ENCODE measurements around the gene GNG7.
"Not testable (repeated sequence)": the region's sequence is repeated elsewhere in the genome, so short reads cannot be mapped to it uniquely, and the experiment has no call there.

The GNG7 gene

DNA sequence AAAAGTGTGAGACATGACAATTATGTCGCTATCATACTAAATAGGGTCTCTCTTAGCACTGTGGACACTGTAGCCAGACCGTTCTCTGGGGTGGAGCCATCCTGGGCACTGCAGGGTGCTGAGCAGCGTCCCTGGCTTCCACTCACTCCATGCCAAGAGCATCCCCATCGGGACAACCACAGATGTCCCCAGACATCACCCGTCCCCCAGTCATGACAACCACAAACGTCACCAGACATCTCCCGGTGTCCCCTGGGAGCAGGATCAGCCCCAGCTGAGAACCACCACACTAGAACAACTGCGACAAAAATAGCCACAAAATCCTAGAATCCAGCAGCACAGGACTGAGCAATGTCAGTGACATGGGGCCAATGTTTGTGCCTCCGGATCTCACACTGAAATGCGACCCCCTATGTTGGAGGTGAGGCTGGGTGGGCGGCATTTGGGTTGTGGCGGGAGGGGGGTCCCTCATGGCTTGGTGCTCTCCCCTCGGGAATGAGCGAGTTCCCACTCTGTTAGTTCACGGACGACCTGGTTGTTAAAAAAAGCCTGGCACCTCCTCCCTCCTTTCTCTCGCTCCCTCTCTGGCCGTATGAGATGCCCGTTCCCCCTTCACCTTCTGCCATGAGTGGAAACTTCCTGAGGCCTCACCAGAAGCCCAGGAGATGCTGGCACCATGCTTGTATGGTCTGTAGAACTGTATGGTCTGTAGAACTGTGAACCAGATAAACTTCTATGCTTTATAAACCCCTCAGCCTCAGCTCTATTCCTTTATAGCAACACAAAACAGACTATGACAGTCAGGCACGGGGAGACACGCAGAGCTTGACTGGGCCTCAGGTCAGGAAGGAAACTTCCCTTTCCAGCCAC, 132.7 kb downstream of the GNG7 start:
- DNase-seq, result no peak

DNA sequence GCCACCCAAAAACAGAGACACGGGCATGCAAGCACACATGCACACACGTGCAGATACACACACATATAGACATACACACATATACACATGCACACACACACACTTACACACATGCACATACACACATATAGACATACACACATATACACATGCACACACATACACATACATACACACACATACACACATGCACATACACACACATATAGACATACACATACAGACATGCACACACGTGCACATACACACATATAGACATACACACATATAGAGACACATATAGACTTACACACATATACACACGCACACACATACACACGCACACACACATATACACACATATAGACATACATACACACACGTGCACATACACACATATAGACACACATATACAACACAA, 134.5 kb downstream of the GNG7 start:
- DNase-seq, result no peak

DNA sequence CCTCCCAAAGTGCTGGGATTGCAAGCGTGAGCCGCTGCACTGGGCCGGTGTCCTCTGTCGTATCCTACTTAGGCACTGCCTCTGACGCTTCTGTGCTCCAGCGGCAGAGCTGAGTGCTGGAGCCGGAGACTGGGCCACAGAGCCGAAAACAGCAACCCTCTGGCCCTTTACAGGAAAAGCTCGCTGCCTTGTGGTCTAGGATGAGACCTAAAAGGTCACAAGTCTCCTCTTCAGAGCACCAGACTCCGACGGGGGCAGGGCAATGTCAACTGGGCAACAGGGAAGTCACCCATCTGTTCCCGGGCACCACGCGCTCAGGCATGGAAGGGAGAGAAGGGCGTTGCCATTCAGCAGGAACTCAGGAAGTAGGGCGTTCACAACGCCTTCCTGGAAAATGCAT, 134.9 kb downstream of the GNG7 start:
- no peak for DNase-seq

DNA sequence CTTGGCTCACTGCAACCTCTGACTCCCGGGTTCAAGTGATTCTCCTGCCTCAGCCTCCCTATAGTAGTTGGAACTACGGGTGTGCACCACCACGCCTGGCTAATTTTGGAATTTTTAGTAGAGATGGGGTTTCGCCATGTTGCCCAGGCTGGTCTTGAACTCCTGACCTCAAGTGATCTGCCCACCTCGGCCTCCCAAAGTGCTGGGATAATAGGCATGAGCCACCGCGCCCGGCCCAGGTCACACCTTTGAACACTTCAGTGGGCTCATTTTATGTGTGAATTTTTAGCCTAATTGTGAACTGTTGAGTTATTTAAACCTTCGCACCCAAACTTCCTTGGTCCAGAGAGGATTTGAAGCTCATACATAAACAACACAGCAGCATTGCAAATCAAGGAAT, 138.9 kb downstream of the GNG7 start:
- DNase-seq, result not testable (repeated sequence)

DNA sequence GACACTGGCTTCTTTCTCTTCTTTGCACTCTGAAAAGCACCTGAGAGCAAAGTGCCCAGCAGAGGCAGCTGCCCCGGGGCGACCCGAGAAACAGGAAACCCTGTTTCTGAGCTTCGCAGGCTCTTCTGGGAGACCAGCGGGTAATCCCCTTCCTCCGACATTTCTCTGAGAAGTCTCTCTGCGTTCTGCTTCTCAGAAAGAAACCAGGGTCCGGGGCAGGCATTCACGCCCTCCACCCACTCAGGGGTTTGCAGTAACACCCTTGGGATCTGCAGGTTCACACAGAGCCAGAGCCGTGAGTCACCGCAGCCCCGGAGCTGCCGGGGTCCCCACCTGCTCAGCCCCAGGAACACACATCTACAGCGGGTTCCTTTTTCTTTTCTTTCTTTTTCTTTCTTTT, 140.6 kb downstream of the GNG7 start:
- no peak for DNase-seq

DNA sequence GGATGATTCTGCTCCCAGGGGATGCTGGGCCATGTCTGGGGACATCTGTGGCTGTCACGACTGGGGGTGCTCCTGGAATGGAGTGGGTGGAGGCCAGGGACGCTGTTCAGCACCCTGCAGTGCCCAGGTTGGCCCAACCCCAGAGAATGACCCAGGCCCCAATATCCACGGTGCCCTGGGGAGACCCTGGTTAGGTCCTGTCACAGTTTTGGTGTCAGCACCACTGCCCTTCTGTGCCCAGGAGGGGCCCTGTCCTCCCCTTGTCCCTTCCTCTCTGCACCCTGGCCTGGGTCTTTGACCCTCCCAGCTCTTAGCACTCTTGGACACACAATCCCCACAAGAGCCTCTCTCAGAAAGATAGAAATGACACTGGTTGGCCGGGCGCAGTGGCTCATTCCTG, 141.3 kb downstream of the GNG7 start:
- no peak for DNase-seq

DNA sequence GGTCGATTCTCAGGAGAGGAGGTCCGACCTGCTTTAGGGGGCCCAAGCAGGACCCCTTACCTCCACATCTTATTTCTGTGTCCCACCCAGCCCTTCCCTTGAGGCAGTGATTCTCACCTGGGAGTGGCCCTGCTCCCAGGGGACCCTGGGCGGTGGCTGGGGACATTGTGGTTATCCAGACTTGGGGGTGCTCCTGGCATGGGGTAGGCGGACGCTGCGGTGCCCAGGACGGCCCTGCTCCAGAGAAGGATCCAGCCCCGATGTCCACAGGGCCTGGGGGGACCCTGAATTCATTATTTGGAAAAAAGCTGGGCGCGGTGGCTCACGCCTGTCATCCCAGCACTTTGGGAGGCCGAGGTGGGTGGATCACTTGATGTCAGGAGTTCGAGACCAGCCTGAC, 142.1 kb downstream of the GNG7 start:
- no peak for DNase-seq

DNA sequence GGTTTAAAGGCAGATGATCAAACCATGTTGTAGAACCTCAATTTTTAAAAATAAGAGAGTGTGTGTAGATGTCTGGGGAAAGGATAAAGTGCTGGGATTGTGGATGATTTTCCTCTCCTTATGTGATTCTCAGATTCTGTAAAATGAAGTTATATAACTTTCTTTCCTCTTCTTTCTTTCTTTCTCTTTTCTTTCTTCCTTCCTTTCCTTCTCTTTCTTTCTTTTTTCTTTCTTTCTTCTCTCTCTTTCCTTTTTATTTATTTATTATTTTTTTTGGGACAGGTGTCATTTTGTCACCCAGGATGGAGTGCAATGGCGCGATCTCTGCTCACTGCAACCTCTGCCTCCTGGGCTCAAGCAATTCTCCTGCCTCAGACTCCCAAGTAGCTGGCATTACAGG, 144.0 kb downstream of the GNG7 start:
- no peak for DNase-seq

DNA sequence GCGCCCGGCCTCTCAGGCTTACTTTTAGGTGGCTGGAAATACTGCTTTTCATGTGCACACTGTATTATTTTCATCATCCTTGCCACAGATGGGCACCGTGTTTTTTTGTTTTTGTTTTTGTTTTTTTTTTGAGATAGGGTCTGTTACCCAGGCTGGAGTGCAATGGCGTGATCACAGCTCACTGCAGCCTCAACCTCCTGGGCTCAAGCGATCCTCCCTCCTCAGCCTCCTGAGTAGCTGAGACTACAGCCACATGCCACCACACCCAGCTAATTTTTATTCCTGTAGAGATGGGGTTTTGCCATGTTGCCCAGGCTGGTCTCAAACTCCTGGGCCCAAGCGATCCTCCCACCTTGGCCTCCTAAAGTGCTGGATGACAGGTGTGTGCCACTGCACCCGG, 144.4 kb downstream of the GNG7 start:
- not testable (repeated sequence) for DNase-seq

DNA sequence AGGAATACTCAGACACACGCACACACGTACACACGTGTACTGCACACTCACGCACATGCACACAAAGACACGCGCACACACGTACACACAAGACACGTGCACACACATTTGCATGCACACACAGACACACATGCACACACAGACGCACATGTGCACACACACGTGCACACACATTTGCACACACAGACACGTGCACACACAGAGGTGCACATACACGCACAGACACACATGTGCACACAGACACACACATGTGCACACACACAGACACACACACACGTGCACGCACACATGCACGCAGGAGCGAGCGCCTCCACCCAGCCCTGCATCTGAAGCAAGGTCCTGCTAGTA, 145.4 kb downstream of the GNG7 start:
- DNase-seq, result no peak

DNA sequence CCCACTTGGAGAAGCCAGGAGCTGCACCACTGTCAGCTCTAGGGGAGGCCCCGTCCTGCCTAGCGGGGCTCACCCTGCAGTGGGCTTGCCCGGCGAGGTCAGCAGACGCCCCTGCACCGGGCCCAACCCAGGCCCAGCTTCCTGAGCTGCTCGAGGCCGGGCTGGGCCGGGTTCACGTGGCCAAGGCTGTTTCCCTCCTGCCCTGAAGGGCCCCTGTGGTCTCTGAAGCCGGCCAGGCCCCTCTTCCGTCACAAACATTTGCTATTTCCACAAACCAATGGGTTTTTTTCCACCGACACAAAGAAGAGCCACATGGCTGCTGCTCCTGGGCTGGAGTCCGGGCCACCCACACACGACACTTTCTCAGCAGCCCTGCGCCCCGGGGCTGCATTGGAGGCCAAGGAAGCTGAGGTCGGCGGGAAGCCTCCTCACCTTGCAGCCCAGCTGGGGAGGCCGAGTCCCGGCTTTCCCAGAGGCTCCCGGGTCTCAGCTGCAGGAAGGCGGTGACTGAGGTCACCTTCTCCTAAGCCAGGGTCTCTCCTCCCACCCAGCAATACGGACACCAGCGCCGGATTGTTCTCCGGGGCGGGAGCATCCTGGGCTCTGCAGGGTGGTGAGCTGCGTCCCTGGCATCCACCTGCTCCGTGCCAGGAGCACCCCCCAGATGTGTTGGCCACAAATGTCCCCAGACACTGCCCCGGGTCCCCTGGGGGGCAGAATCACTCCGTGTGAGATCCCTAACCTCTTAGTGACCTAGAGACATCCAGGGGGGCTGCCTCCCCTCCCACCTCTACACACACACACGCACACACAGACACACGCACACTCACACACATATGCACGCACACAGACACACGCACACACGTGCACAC, 146.0 kb downstream of the GNG7 start:
- no peak for DNase-seq

DNA sequence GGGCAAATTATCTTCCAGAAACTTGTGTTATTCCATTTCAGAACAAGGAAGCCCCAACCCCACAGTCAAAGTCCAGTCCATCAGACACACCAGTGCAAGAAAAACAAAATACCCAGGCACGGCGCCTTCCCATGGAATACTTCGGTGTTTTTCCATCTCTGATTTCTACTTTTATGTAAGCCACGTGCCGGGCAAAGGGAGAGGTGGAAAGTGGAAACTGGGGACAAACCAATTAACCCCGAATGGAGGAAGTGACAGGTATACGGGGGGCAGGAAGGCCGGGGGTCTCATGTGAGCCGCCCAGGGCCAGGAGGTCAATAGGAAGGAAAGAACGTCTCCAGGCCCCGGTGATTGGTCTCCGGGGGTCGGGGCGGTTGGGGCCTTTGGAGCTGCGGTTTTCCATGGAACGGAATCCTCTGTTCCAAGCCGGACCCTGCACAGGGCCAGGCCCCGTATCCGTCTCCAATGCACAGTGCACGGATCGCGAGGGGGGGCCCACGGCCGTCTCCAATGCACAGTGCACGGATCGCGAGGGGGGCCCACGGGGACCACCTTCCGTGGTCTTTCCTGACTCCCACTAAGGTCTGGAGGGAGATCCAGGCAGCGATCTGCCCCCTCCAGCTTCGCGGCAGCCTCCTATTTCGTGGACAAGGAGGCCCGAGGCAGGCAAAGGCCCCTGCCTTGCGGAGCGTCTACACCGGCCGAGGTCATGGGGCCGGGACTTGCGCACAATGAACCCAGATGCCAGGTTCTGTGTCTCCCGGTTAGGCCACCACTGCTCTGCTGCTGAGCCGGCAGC, 146.9 kb downstream of the GNG7 start:
- DNase-seq, result no peak

DNA sequence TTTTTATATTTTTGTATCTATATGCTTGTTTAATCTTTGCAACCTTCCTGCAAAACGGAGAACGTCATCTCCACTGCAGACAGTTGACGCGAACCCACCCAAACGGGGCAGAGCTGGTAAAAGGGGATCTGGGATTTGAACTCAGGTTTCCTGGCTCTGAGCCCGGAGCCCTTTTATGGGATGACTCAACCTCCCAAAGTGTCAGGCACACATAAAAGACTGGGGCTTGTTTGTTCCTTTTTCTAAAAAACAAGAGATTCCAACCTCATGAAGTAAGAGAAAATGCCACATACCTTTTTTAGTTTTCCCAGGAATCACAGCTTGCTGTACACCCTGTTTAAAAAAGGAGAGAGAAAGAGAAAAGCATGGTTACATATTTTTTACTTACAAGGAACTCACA, 147.6 kb downstream of the GNG7 start:
- DNase-seq, result no peak

DNA sequence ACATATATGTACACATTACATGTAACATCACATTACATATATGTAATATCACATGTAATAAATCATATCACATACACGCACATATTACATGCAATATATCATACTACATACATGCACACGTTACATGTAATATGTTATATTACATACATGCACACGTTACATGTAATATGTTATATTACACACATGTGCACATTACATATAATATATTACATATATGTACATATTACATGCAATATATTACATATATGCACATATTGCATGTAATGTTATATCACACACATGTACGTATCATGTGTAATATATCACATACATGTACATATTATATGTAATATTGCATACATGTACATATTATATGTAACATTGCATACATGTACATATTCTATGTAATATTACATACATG, 149.0 kb downstream of the GNG7 start:
- DNase-seq, result no peak

DNA sequence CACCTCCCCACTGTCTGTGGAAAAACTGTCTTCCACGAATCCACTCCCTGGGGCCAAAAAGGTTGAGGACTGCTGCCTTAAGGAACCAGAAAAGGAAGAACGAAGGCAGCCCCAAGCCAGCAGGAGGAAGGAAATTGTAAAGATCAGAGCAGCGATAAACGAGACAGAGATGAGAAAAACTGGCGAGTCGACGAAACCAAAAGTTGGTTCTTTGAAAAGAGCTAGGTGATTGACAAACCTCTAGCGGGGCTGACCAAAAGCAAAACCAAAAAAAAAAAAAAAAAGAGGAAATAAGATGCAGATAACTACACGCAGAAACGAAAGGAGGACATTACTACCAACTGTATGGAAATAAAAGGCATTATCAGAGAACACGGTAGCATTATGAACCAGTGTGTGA, 149.6 kb downstream of the GNG7 start:
- DNase-seq, result no peak

DNA sequence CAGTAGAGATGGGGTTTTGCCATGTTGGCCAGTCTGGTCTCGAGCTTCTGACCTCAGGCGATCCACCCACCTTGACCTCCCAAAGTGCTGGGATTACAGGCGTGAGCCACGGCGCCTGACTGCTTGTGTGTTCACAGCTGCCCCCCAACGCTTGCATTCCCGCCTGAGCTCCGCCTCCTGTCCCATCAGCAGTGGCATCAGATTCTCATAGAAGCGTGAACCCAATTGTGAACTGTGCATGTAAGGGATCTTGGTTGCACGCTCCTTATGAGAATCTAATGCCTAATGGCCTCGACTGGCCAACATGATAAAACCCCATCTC, 150.7 kb downstream of the GNG7 start:
- DNase-seq, result no peak

DNA sequence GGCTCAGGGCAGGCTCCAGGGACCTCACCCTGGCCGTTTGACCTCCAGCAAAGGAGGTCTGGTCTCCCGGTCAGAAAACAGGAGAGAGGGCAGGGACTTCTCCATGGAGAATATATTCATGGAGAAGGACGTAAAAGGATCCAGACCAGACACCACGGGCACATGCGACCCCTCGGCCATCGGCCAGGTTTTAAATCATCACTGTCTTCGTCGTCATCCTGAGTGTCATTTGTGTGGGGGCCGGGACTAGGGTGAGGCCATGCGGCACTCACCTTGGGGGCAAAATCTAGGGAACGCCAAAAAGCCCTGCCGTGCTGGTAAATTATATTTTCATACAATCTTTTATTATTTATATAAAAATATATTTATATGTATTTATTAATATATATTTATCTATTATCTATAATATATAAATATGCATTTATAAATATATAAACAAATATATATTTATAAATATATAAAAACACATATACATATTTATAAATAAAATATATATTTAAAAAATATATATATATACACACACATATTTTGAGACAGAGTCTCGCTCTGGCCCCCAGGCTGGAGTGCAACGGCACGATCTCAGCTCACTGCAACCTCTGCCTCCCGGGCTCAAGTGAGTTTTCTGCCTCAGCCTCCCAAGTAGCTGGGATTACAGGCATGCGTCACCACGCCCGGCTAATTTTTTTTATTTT, 151.2 kb downstream of the GNG7 start:
- no peak for DNase-seq

DNA sequence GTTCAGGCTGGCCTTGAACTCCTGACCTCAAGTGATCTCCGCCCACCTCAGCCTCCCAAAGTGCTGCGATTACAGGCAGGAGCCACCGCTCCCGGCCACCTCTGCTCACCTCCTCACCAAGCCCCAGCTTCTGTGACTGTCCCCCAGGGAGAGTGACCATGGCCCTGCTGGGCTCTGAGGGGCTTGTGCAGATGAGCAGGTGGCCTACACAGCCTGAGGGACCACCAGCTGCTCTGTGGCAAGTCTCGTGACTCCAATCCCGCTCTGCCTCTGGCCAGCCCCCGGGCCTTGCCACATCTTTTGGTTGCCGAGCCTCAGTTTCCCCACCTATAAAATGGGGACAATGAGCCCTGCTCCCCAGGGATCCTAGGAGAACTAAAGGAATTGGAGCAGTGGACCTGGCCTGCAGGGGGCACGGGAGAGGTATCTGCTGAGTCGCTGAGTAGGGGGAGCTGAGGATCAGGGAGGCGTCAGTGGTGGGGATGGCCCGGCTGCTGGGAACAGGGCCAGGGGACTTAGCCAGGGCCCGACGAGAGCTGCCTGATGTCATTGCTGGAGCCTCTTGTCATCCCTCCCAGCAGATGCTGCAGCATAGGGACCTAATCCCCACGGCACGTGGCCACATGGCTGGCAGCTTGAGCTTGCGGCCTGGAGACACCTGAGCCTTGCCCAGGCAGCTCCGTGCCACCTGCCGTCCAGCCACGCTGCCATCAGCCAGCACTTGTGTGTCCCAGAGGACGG, 151.9 kb downstream of the GNG7 start:
- DNase-seq, result no peak

DNA sequence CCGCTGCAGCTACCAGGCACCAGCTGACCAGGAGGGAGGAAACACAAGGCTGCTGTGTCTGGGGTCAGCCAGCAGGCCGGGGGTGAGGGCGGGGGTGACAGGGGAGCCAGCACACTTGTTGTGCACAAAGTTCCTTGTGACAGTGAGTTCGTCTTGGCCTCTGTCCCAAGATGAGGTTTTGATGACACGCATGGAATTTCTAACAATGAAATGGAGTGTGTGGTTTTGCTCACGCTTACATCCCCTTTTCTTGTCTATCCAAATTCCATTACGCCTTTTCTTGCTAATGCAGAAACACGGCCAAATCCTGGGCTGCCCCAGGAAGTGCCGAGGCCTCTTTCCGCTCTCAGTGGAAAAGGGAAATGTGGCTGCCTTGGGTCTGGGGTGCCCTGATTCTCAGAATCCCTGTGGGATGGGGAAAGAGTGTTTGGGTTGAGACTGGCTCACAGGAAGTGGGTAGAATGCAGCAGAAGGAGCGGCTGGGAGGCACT, 152.7 kb downstream of the GNG7 start:
- DNase-seq, result no peak

DNA sequence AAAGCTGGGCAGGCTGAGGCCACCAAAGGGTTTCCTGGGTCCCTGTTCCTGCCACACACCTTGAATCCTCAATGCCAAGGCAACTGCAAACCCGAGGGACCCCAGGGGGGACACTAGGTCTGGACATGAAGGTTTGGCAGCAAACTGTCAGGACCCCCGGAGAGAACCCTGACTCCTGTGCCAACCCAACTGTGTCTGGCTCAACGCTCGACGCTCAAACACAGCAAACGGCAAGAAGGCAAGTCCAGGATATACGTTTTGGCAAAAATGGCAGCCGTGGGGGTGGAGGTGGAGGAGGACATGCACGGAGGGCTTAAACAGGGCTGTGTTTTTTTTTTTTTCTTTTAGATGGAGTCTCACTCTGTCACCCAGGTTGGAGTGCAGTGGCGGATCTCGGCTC, 153.5 kb downstream of the GNG7 start:
- no peak for DNase-seq

DNA sequence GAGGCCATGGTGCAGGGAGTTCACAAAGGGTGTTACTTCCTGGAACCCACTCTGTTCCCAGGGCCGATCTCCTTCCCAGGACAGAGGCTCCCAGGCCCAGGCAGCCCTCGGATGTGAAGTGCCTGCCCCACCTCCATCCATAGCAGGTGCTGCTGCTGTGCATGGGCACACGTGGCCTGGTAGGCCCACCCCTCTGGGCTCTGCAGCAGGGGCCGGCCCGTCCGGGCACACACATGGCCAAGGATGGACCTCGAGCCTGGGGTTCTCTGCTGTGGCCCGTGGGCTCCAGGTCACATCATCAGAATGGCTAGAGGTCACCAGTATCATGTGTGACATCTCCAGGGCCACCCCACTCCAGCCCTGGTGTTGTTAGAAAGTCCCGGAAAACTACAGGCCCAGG, 154.8 kb downstream of the GNG7 start:
- DNase-seq, result no peak

DNA sequence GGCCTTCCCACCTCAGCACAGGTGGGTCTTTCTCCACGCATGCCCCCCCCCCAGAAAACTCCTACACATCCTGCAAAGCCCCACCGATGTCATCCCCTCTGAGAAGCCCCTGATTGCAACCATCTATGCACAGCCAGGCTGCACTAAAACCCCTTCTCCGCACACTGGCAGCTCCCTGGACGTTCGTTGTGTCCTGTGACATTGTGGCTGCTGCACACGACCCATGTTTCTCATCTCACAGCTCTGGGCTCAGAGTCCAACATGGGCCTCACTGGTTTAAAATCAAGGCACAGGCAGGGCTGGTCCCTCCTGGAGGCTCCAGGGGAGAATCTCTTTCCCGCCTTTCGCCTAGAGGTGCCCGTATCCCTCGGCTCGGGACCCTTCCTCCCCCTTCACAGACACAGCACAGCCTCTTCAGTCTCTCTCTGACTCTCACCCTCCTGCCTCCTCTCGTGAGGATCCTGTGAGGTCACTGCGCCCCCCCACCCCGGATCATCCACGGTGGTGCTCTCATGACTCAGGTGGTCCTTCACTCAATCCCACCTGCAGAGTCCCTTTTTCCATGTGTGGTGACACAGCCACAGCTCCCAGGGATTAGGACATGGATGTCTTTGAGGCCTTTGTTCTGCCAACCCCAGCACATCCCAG, 155.3 kb downstream of the GNG7 start:
- no peak for DNase-seq
